ENCODE results near the gene LRRC56. TPM values are rescaled to one million over a fixed set of nuclear protein-coding genes. Genes with fewer than 3 reads are reported as not detected.

Gene LRRC56, protein sequence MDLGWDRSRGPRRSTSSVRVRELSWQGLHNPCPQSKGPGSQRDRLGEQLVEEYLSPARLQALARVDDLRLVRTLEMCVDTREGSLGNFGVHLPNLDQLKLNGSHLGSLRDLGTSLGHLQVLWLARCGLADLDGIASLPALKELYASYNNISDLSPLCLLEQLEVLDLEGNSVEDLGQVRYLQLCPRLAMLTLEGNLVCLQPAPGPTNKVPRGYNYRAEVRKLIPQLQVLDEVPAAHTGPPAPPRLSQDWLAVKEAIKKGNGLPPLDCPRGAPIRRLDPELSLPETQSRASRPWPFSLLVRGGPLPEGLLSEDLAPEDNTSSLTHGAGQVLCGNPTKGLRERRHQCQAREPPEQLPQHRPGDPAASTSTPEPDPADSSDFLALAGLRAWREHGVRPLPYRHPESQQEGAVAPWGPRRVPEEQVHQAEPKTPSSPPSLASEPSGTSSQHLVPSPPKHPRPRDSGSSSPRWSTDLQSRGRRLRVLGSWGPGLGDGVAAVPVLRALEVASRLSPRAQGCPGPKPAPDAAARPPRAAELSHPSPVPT
- total RNA-seq: 0.43 and 0.64 TPM in 2 replicates

DNA sequence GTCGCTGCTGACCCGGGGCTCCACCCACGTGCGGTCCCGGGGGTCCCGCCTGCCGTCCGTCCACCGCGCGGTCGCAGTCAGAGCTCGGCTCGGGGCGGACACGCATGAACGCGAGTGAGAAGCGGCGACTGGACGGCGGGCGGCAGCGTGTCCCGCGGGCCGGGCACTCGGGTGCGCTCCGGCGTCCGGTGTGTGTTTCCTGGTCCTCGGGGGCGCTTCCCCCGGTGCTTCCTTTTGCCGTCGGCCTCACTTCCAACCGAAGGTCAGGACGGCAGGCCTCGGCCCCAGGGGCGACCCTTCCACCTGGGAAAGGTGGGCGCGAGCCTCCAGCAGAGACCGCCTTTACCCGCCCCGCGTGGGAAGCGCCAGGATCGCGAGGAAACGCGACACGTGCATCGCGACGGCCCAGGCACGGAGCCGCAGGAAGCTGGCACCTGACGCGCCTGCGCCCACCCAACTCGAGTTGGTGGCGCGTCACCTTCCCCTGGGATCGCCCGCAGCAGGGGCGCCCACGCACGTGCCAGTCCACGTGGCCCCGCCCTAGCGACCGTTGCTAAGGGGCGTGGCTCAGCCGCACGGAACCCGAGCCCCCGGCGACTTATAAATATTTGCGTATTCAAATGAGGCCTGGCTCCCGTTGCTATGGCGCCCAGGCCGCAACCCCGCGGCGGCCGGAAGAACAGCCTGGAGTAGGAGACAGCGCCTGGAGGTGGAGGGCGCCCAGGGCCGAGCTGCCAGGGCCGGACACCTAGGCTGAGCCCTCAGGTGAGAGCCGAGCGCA, at the start of gene LRRC56:
Gene LRRC56, plus strand, starts transcription at position 687 of the 781 bp plus-strand sequence. CDS start 3,158 bp downstream, outside the sequence.
- TF ChIP-seq, protein P1, sequence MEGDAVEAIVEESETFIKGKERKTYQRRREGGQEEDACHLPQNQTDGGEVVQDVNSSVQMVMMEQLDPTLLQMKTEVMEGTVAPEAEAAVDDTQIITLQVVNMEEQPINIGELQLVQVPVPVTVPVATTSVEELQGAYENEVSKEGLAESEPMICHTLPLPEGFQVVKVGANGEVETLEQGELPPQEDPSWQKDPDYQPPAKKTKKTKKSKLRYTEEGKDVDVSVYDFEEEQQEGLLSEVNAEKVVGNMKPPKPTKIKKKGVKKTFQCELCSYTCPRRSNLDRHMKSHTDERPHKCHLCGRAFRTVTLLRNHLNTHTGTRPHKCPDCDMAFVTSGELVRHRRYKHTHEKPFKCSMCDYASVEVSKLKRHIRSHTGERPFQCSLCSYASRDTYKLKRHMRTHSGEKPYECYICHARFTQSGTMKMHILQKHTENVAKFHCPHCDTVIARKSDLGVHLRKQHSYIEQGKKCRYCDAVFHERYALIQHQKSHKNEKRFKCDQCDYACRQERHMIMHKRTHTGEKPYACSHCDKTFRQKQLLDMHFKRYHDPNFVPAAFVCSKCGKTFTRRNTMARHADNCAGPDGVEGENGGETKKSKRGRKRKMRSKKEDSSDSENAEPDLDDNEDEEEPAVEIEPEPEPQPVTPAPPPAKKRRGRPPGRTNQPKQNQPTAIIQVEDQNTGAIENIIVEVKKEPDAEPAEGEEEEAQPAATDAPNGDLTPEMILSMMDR (IDR thresholded peaks at IDR 0.05; ENCODE audit: insufficient read depth, low read depth, low read length): no peak
- peak; percentile 92 for DNase-seq (ENCODE audit: low read depth)
- H3K4me3 ChIP-seq (ENCODE audit: low read depth, low read length): peak within 1 kb of the TSS; percentile 65

DNA sequence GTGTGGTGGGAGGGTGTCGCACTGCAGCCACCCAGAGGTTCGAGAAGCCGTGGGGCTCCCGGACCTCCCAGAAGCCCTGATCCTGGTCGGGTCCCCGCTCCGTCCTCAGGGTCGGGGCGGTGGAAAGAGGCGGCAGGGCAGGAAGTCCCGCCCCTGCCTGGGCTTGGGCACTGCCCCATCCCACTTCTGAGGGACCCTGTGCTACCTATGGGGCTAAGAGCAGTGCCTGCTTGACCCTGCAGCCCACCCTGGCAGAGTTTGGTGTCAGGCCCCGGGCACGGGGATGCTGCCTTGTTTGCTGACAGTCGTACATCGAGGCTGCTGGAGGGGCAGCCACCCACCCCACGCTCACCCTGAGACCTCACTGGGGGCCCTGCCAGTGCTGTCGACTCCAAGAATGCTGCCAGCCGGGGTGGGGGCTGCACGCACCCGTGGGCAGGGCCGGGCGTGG, 49.7 kb upstream of the LRRC56 start:
- no peak for DNase-seq (ENCODE audit: low read depth)
- no peak overlapping the region for H3K4me3 ChIP-seq (ENCODE audit: low read depth, low read length)
- TF ChIP-seq, protein P1 (IDR thresholded peaks at IDR 0.05; ENCODE audit: insufficient read depth, low read depth, low read length): no peak

DNA sequence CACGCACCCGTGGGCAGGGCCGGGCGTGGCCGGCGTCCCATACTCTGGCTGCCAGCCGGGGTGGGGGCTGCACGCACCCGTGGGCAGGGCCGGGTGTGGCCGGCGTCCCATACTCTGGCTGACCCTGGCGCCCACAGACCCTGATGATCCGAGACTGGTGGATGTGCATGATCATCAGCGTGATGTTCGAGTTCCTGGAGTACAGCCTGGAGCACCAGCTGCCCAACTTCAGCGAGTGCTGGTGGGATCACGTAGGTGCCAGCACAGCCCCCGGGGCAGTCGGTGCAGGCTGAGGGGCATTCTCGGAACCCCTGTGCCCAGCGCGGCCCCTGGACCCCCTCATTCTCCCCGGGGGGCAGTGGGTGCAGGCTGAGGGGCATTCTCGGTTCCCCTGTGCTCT, 49.3 kb upstream of the LRRC56 start:
- DNase-seq (ENCODE audit: low read depth): no peak
- no peak overlapping the region for H3K4me3 ChIP-seq (ENCODE audit: low read depth, low read length)
- TF ChIP-seq, protein P1 (IDR thresholded peaks at IDR 0.05; ENCODE audit: insufficient read depth, low read depth, low read length): no peak

DNA sequence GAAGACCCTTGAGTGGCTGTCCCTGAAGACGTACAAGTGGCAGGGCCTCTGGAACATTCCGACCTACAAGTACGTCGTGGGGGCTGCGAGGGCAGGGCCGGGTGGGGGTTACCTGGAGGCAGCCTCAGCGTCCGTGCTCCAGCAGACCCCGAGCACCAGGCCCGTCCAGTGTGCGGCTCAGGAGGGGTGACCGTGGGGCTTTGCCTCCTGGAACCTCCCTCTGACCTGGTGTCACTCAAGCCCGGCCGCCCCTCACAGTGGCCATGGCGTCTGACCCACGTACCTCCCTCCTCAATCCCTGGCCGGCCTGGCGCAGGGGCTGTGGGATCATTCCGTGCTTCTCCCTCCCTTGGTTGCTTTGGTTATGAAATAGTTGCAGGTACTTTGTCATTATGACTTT, 48.7 kb upstream of the LRRC56 start:
- TF ChIP-seq, protein P1 (IDR thresholded peaks at IDR 0.05; ENCODE audit: insufficient read depth, low read depth, low read length): no peak
- DNase-seq (ENCODE audit: low read depth): no peak
- no peak overlapping the region for H3K4me3 ChIP-seq (ENCODE audit: low read depth, low read length)

DNA sequence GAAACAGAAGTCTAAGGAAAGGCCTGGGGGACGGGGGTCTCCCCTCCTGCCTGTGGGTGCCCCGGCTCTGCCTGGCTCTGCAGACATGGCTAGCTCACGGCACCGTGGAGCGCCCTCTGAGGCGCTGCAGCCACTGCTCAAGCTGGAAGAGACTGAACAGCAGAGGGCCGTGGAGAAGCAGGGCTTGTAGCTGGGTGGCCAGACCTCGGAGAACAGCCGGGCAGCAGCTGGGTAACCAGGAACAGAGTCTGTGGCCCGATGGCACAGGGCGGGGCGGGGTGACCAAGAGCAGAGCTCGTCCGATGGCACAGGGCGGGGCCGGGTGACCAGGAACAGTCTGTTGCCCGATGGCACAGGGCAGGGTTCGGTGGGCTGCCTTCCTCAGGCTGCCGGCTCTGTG, 48.3 kb upstream of the LRRC56 start:
- DNase-seq (ENCODE audit: low read depth): no peak
- TF ChIP-seq, protein P1 (IDR thresholded peaks at IDR 0.05; ENCODE audit: insufficient read depth, low read depth, low read length): no peak
- H3K4me3 ChIP-seq (ENCODE audit: low read depth, low read length): no peak overlapping the region

DNA sequence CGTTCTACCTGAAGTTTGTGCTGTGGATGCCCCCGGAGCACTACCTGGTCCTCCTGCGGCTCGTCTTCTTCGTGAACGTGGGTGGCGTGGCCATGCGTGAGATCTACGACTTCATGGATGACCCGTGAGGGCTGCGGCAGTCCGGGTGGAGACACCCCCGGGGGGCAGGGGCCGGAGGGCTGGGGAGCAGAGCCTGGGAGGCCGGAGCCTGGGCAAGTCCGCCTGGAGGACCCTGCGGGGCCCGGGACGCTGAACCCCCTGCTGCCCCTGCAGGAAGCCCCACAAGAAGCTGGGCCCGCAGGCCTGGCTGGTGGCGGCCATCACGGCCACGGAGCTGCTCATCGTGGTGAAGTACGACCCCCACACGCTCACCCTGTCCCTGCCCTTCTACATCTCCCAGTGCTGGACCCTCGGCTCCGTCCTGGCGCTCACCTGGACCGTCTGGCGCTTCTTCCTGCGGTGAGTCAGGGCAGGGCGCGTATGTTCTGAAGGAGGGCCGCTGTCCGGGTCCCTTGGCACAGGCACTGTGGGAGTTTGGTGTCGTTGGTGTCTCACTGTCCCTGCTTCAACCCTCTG, 47.6 kb upstream of the LRRC56 start:
- no peak overlapping the region for H3K4me3 ChIP-seq (ENCODE audit: low read depth, low read length)
- DNase-seq (ENCODE audit: low read depth): no peak
- TF ChIP-seq, protein P1 (IDR thresholded peaks at IDR 0.05; ENCODE audit: insufficient read depth, low read depth, low read length): no peak

All from fibroblast of villous mesenchyme (primary cell).